HG02588 (cell line): ENCODE results near the gene SCUBE1.

Source experiments
- ATAC-seq: cut with Tn5 transposase; IDR thresholded peaks from one replicate; pipeline ENCODE4 v1.9.1; 2021; ENCODE audit warnings: mild to moderate bottlenecking, moderate library complexity; ENCODE audit not compliant: unreplicated experiment

Gene SCUBE1

GRCh38 chr22:43329061-43329460, 14.1 kb downstream of the SCUBE1 start:
- ATAC-seq, result no peak

GRCh38 chr22:43327157-43327438, 16.1 kb downstream of the SCUBE1 start:
- ATAC-seq, result no peak

- ATAC-seq, result no peak
Measured at GRCh38 chr22:43326331-43327156, 16.6 kb downstream of the SCUBE1 start.

- ATAC-seq, result no peak
Measured at GRCh38 chr22:43325176-43325575, 18.0 kb downstream of the SCUBE1 start.

GRCh38 chr22:43320943-43321900, 21.9 kb downstream of the SCUBE1 start:
- ATAC-seq, result no peak

GRCh38 chr22:43319661-43320486, 23.3 kb downstream of the SCUBE1 start:
- ATAC-seq, result no peak

- no peak for ATAC-seq
Measured at GRCh38 chr22:43317239-43317638, 25.9 kb downstream of the SCUBE1 start.

GRCh38 chr22:43315687-43316217, 27.4 kb downstream of the SCUBE1 start:
- no peak for ATAC-seq

GRCh38 chr22:43314611-43315010, 28.6 kb downstream of the SCUBE1 start:
- no peak for ATAC-seq

GRCh38 chr22:43313890-43314474, 29.2 kb downstream of the SCUBE1 start:
- ATAC-seq, result no peak

- no peak for ATAC-seq
Measured at GRCh38 chr22:43313244-43313889, 29.8 kb downstream of the SCUBE1 start.

- ATAC-seq, result no peak
Measured at GRCh38 chr22:43312608-43313007, 30.6 kb downstream of the SCUBE1 start.

- ATAC-seq, result no peak
Measured at GRCh38 chr22:43310798-43311197, 32.4 kb downstream of the SCUBE1 start.

GRCh38 chr22:43310311-43310710, 32.9 kb downstream of the SCUBE1 start:
- ATAC-seq, result no peak

- ATAC-seq, result no peak
Measured at GRCh38 chr22:43308836-43309235, 34.3 kb downstream of the SCUBE1 start.

GRCh38 chr22:43308060-43308830, 34.9 kb downstream of the SCUBE1 start:
- ATAC-seq, result no peak

- ATAC-seq, result no peak
Measured at GRCh38 chr22:43305806-43306205, 37.4 kb downstream of the SCUBE1 start.

GRCh38 chr22:43304831-43305590, 38.2 kb downstream of the SCUBE1 start:
- no peak for ATAC-seq
